H1 (cell line): ENCODE data around the gene DNAJB6. TPM values are rescaled to one million over a fixed set of nuclear protein-coding genes. Genes with fewer than 3 reads are reported as not detected.

Experiments
- BACH1 ChIP-seq: IDR thresholded peaks from 2 replicates; pipeline ENCODE4 v1.6.1; 2012; ENCODE audit warnings: low read length, improper control_type of control experiment
- TAF1 ChIP-seq: IDR thresholded peaks from 2 replicates; pipeline ENCODE4 v1.6.1; 2011; ENCODE audit warnings: mild to moderate bottlenecking, low read depth, low read length
- polyA plus RNA-seq, 7 experiments: library from polyadenylated mRNA; depleted of rRNA in 3 of 7; stranded (reverse) in 5 of 7; unstranded in 2 of 7; fragments of >200 nt in 5 of 7; fragments of 200-250 nt in 2 of 7; gene quantifications; 1 replicate in 5 of 7; 2 replicates in 1 of 7; 4 replicates in 1 of 7; pipeline versions ENCODE4 v1.2.1 to v1.2.3, GENCODE V29; 2011 to 2013; ENCODE audit warnings: missing spikeins in 2 of 7, mixed read lengths in 2 of 7
- total RNA-seq: library from RNA; stranded (reverse); fragmentation: NEBNext Ultra II Directional; extraction: Animal tissue kit (Norgen Biotek cat#: 25700); gene quantifications from 2 replicates; pipeline ENCODE4 v1.2.1, GENCODE V29; 2021

Gene DNAJB6
- total and polyA plus RNA-seq, 2 of the 8 experiments (the other 6 are each of a cell fraction or from before 2014, with no cell fraction given): 166 to 295 TPM

DNA sequence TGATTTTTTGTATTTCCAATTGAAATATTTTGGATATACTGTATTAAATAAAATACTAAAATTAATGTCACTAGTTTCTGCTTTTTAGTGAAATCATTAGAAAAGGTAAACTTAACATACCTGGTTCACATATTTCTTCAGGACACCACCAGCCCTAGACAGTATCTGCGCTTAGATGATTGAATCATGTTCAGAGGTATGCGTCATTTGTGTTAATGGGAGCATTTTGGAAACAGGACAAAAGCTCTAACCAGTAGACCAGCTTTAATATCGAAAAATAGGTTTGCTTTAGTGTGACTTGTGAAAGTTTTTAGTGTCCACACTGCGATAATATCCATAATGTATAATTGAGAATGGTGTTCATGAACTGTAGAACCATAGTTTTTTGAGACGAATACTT, 47.1 kb downstream of the DNAJB6 start (continued):
- TF ChIP-seq BACH1: no peak
- TF ChIP-seq TAF1: no peak
